Subcutaneous adipose tissue (tissue), 4 donors: Measurements from ENCODE around the gene WNT9B. TPM values are rescaled to one million over a fixed set of nuclear protein-coding genes. Genes with fewer than 3 reads are reported as not detected.

Experiments
- total RNA-seq, 4 donors: library from RNA; depleted of rRNA; stranded (reverse); fragments of >200 nt; gene quantifications; one replicate each; pipeline ENCODE4 v1.1.0, GENCODE V29; 2016
- TF ChIP-seq, protein P1 (sequence below): fragments of 450-650 bp; IDR thresholded peaks from one replicate; pipeline ENCODE4 v1.5.1; 2016; ENCODE audit warnings: low read depth, mild to moderate bottlenecking, control low read depth, antibody characterized with exemption, moderate library complexity

WNT9B gene
- total RNA-seq, 4 donors from 2014 or later, result 0.38 to 0.51 TPM; not detected in 2

GRCh38 chr17:46869975-46870803, 18.8 kb downstream of the WNT9B start:
- TF ChIP-seq, protein P1, sequence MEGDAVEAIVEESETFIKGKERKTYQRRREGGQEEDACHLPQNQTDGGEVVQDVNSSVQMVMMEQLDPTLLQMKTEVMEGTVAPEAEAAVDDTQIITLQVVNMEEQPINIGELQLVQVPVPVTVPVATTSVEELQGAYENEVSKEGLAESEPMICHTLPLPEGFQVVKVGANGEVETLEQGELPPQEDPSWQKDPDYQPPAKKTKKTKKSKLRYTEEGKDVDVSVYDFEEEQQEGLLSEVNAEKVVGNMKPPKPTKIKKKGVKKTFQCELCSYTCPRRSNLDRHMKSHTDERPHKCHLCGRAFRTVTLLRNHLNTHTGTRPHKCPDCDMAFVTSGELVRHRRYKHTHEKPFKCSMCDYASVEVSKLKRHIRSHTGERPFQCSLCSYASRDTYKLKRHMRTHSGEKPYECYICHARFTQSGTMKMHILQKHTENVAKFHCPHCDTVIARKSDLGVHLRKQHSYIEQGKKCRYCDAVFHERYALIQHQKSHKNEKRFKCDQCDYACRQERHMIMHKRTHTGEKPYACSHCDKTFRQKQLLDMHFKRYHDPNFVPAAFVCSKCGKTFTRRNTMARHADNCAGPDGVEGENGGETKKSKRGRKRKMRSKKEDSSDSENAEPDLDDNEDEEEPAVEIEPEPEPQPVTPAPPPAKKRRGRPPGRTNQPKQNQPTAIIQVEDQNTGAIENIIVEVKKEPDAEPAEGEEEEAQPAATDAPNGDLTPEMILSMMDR, result no peak

- TF ChIP-seq, protein P1, result no peak
These were observed 21.0 kb downstream of the WNT9B start for GRCh38 chr17:46872421-46872820.

DNA sequence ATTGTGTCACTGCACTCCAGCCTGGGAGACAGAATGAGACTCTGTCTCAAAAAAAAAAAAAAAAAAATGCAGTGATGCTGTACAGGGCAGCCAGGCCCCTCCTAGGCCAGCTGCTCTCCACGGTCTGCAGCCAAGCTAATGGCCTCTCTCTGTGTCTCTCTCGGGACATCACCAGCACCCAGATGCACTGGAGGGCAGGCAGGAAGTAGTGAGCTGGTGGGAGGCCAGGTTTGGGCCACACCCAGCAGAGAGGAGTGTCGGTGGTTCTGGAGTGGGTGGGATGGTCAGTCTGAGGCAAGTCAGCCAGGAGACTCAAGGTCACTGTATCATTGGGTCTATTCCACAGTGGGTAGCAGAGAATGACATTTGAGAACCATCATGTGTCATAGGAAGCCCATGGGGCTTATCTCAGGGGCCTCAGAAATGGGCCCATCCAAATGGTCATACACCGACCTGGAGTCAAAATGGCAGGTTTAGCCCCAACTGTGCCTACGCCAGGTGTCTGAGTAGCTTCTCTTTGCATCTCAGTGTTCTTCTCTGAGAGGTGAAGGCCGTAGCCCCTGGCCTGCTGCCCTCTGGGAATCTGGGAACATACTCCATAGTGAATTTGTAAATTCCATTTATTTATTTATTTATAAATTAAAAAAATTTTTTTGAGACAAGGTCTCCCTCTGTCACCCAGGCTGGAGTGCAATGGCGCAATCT, 22.7 kb downstream of the WNT9B start:
- TF ChIP-seq, protein P1, result no peak

DNA sequence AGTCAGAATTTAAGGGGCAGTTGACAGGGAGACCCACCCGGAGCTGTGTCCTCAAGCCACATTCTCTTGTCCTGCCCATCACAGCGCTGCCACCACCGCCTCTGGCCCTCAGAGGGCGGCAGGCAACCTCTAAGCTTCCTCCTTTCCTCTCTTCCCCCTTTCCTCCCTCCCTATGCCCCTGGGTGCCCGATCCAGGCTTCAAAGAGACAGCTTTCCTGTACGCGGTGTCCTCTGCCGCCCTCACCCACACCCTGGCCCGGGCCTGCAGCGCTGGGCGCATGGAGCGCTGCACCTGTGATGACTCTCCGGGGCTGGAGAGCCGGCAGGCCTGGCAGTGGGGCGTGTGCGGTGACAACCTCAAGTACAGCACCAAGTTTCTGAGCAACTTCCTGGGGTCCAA, 23.5 kb downstream of the WNT9B start:
- TF ChIP-seq, protein P1, result no peak

DNA sequence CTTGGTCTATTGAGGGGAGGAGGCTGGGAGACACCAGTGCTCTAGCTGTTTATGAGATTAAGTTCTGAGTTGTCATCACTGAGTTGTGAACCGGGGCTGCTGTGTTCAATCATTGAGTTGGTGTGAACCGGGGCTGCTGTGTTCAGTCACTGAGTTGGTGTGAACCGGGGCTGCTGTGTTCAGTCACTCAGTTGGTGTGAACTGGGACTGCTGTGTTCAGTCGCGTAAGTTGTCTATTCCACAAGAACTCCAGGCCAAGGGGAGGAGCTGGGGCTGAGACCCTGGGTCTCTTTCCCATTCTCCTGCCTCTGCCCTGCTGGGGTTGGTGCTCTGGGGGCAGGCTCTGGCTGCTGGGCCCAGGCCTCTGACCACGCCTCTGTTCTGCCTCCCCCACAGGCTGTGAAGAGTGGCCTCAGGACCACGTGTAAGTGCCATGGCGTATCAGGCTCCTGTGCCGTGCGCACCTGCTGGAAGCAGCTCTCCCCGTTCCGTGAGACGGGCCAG, 24.5 kb downstream of the WNT9B start:
- TF ChIP-seq, protein P1, result no peak

- TF ChIP-seq, protein P1, result no peak
These were observed 25.0 kb downstream of the WNT9B start for GRCh38 chr17:46876353-46876887.

DNA sequence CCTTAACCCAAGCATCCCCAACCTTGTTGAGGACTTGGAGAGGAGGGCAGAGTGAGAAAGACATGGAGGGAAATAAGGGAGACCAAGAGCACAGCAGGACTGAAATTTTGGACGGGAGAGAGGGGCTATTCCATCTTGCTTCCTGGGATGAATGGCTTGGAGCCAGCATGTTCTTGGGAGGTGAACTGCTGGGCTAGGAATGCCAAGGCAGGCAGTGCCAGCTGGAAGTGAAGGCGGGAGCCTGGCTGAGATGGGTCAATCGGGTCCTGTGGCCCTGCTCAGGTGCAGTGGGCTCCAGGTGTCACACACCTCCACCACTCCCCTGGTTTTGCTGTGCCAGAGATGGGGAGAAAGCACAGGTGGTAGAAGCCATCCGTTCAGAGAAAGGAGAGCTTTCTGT, 25.5 kb downstream of the WNT9B start:
- TF ChIP-seq, protein P1, result no peak
